MM.1S (cell line): ENCODE results near the gene CACNG6.

Experiments used
- CTCF ChIP-seq: fragments of 300-600 bp; sonication (generic); IDR thresholded peaks from 2 replicates; pipeline ENCODE4 v1.5.1; 2016; ENCODE audit warnings: antibody characterized with exemption, low read length, mixed read lengths
- EZH2 ChIP-seq: fragments of 300-600 bp; sonication (generic); optimal IDR thresholded peaks from 2 replicates; pipeline ENCODE3; 2017; ENCODE audit warnings: low read depth, mild to moderate bottlenecking, antibody characterized with exemption, low read length, mixed read lengths
- EZH2phosphoT487 ChIP-seq: fragments of 300-600 bp; sonication (generic); IDR thresholded peaks from 2 replicates; pipeline ENCODE4 v1.6.1; 2018; ENCODE audit warnings: antibody characterized with exemption, low read length

DNA sequence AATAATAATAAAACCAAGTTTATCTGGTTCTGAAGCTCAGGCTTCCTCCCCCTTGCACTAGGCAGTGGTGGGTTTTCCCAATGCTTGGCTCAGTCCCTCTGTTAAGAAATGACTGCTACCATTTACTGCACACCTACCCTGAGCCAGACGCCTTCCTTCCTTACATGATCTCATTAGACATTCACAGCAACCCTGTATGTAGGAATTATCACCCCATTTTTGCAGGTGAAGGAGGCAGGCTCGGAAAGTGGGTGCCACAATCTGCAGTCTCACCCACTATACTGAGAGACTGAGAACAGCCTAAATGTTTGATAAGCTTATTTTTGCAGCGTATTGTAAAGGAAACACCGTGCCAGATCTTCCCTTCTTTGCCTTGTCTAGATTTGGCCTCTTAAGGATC is 47.0 kb upstream of the CACNG6 start:
- TF ChIP-seq CTCF (no peak), EZH2phosphoT487 (no peak), EZH2 (no peak)
